Activated naive CD4-positive, alpha-beta T cell treated with anti-CD3 and anti-CD28 coated beads, Interleukin-2, amount 50 U/mL, for 24 hours (primary cell): Measurements from ENCODE around the gene LYAR.
A peak's percentile ranks its signal among the peaks of the same experiment; 100 is the strongest.
"Not testable (repeated sequence)": the region's sequence is repeated elsewhere in the genome, so short reads cannot be mapped to it uniquely, and the experiment has no call there.

Experiments
- H3K27ac Mint-ChIP-seq: one replicate; pipeline ENCODE4 v1.8.0; 2021; ENCODE audit warnings: mild to moderate bottlenecking, mixed read lengths
- H3K27me3 Mint-ChIP-seq: one replicate; pipeline ENCODE4 v1.8.0; 2021; ENCODE audit warnings: mixed read lengths
- H3K36me3 Mint-ChIP-seq: one replicate; pipeline ENCODE4 v1.8.0; 2021; ENCODE audit warnings: mixed read lengths
- H3K4me1 Mint-ChIP-seq: one replicate; pipeline ENCODE4 v1.8.0; 2021; ENCODE audit warnings: mixed read lengths
- H3K4me3 Mint-ChIP-seq: one replicate; pipeline ENCODE4 v1.8.0; 2021; ENCODE audit warnings: mild to moderate bottlenecking, mixed read lengths
- H3K9me3 Mint-ChIP-seq: one replicate; pipeline ENCODE4 v1.8.0; 2021; ENCODE audit warnings: mixed read lengths

The LYAR gene

GRCh38 chr4:4289055-4289454 lies 899 bp downstream of the LYAR start:
- peaks cover 60% of the 10 kb centered on the region for H3K4me1 Mint-ChIP-seq
- H3K36me3 Mint-ChIP-seq: peaks cover 3% of the 10 kb centered on the region
- H3K9me3 Mint-ChIP-seq: no peaks in the 10 kb centered on the region
- peak overlapping the region; percentile 93 for H3K4me3 Mint-ChIP-seq
- no peaks in the 10 kb centered on the region for H3K27me3 Mint-ChIP-seq
- no peak overlapping the region for H3K27ac Mint-ChIP-seq

GRCh38 chr4:4288098-4288497 lies 1.9 kb downstream of the LYAR start:
- Mint-ChIP-seq H3K27ac (no peak overlapping the region), H3K4me1 (peaks cover 54% of the 10 kb centered on the region), H3K36me3 (peaks cover 3% of the 10 kb centered on the region), H3K4me3 (peak overlapping the region; percentile 70), H3K27me3 (no peaks in the 10 kb centered on the region), H3K9me3 (no peaks in the 10 kb centered on the region)

GRCh38 chr4:4284827-4285618 lies 4.9 kb downstream of the LYAR start:
- Mint-ChIP-seq H3K9me3 (no peaks in the 10 kb centered on the region), H3K27me3 (no peaks in the 10 kb centered on the region), H3K4me3 (no peak overlapping the region), H3K4me1 (peaks cover 31% of the 10 kb centered on the region), H3K27ac (no peak overlapping the region), H3K36me3 (peaks cover 13% of the 10 kb centered on the region)

- no peak overlapping the region for H3K4me3 Mint-ChIP-seq
- peaks cover 9% of the 10 kb centered on the region for H3K4me1 Mint-ChIP-seq
- no peak overlapping the region for H3K27ac Mint-ChIP-seq
- peaks cover 20% of the 10 kb centered on the region for H3K36me3 Mint-ChIP-seq
- H3K27me3 Mint-ChIP-seq: no peaks in the 10 kb centered on the region
- no peaks in the 10 kb centered on the region for H3K9me3 Mint-ChIP-seq
Observed at GRCh38 chr4:4281787-4282186, 8.2 kb downstream of the LYAR start.

GRCh38 chr4:4277531-4277930 lies 12.4 kb downstream of the LYAR start:
- no peaks in the 10 kb centered on the region for H3K4me1 Mint-ChIP-seq
- no peaks in the 10 kb centered on the region for H3K9me3 Mint-ChIP-seq
- H3K27me3 Mint-ChIP-seq: no peaks in the 10 kb centered on the region
- peaks cover 27% of the 10 kb centered on the region for H3K36me3 Mint-ChIP-seq
- H3K4me3 Mint-ChIP-seq: no peak overlapping the region
- H3K27ac Mint-ChIP-seq: no peak overlapping the region

GRCh38 chr4:4274226-4274625 lies 15.7 kb downstream of the LYAR start:
- H3K4me1 Mint-ChIP-seq: peaks cover 3% of the 10 kb centered on the region
- H3K36me3 Mint-ChIP-seq: peaks cover 20% of the 10 kb centered on the region
- H3K27me3 Mint-ChIP-seq: no peaks in the 10 kb centered on the region
- no peak overlapping the region for H3K4me3 Mint-ChIP-seq
- H3K27ac Mint-ChIP-seq: no peak overlapping the region
- H3K9me3 Mint-ChIP-seq: no peaks in the 10 kb centered on the region

GRCh38 chr4:4271912-4272311 lies 18.0 kb downstream of the LYAR start:
- no peaks in the 10 kb centered on the region for H3K9me3 Mint-ChIP-seq
- H3K27me3 Mint-ChIP-seq: no peaks in the 10 kb centered on the region
- H3K4me3 Mint-ChIP-seq: no peak overlapping the region
- H3K27ac Mint-ChIP-seq: no peak overlapping the region
- peaks cover 8% of the 10 kb centered on the region for H3K4me1 Mint-ChIP-seq
- H3K36me3 Mint-ChIP-seq: peaks cover 21% of the 10 kb centered on the region

GRCh38 chr4:4270529-4270928 lies 19.4 kb downstream of the LYAR start:
- H3K36me3 Mint-ChIP-seq: peaks cover 19% of the 10 kb centered on the region
- H3K27ac Mint-ChIP-seq: peak overlapping the region; percentile 30
- H3K27me3 Mint-ChIP-seq: no peaks in the 10 kb centered on the region
- H3K4me1 Mint-ChIP-seq: peaks cover 8% of the 10 kb centered on the region
- H3K9me3 Mint-ChIP-seq: no peaks in the 10 kb centered on the region
- peak overlapping the region; percentile 51 for H3K4me3 Mint-ChIP-seq

- Mint-ChIP-seq H3K4me1 (peaks cover 8% of the 10 kb centered on the region), H3K27ac (no peak overlapping the region), H3K36me3 (peaks cover 18% of the 10 kb centered on the region), H3K4me3 (no peak overlapping the region), H3K9me3 (no peaks in the 10 kb centered on the region), H3K27me3 (no peaks in the 10 kb centered on the region)
Observed at GRCh38 chr4:4269856-4270255, 20.1 kb downstream of the LYAR start.

- Mint-ChIP-seq H3K4me3 (no peak overlapping the region), H3K36me3 (peaks cover 13% of the 10 kb centered on the region), H3K27ac (no peak overlapping the region)
Observed at GRCh38 chr4:4269331-4269731, 20.6 kb downstream of the LYAR start.

GRCh38 chr4:4268776-4269175 lies 21.2 kb downstream of the LYAR start:
- H3K27me3 Mint-ChIP-seq: no peaks in the 10 kb centered on the region

More at GRCh38 chr4:4269331-4269731, 20.6 kb downstream of the LYAR start:
- H3K4me1 Mint-ChIP-seq: peaks cover 8% of the 10 kb centered on the region
- H3K27me3 Mint-ChIP-seq: no peaks in the 10 kb centered on the region
- no peaks in the 10 kb centered on the region for H3K9me3 Mint-ChIP-seq

GRCh38 chr4:4267981-4268380 lies 22.0 kb downstream of the LYAR start:
- no peak overlapping the region for H3K27ac Mint-ChIP-seq
- H3K4me3 Mint-ChIP-seq: no peak overlapping the region
- peaks cover 12% of the 10 kb centered on the region for H3K36me3 Mint-ChIP-seq
- no peaks in the 10 kb centered on the region for H3K9me3 Mint-ChIP-seq
- peaks cover 8% of the 10 kb centered on the region for H3K4me1 Mint-ChIP-seq
- H3K27me3 Mint-ChIP-seq: no peaks in the 10 kb centered on the region

More at GRCh38 chr4:4268776-4269175, 21.2 kb downstream of the LYAR start:
- Mint-ChIP-seq H3K36me3 (peaks cover 12% of the 10 kb centered on the region), H3K4me1 (peaks cover 8% of the 10 kb centered on the region), H3K27ac (peak overlapping the region; percentile 1), H3K9me3 (no peaks in the 10 kb centered on the region), H3K4me3 (peak overlapping the region; percentile 2)

- H3K4me1 Mint-ChIP-seq: no peaks in the 10 kb centered on the region
- no peak overlapping the region for H3K4me3 Mint-ChIP-seq
- no peaks in the 10 kb centered on the region for H3K36me3 Mint-ChIP-seq
- H3K9me3 Mint-ChIP-seq: no peaks in the 10 kb centered on the region
- H3K27ac Mint-ChIP-seq: no peak overlapping the region
- H3K27me3 Mint-ChIP-seq: no peaks in the 10 kb centered on the region
Observed at GRCh38 chr4:4260185-4260751, 29.7 kb downstream of the LYAR start.

GRCh38 chr4:4259484-4260100 lies 30.4 kb downstream of the LYAR start:
- H3K27me3 Mint-ChIP-seq: no peaks in the 10 kb centered on the region
- H3K4me1 Mint-ChIP-seq: no peaks in the 10 kb centered on the region
- no peak overlapping the region for H3K27ac Mint-ChIP-seq
- no peaks in the 10 kb centered on the region for H3K9me3 Mint-ChIP-seq
- no peak overlapping the region for H3K4me3 Mint-ChIP-seq
- H3K36me3 Mint-ChIP-seq: no peaks in the 10 kb centered on the region

GRCh38 chr4:4257705-4258104 lies 32.2 kb downstream of the LYAR start:
- H3K4me3 Mint-ChIP-seq, H3K27me3 Mint-ChIP-seq, H3K36me3 Mint-ChIP-seq, H3K4me1 Mint-ChIP-seq, H3K27ac Mint-ChIP-seq, H3K9me3 Mint-ChIP-seq: not testable (repeated sequence)

- no peaks in the 10 kb centered on the region for H3K36me3 Mint-ChIP-seq
- H3K4me1 Mint-ChIP-seq: no peaks in the 10 kb centered on the region
- H3K27ac Mint-ChIP-seq: no peak overlapping the region
- H3K9me3 Mint-ChIP-seq: no peaks in the 10 kb centered on the region
- no peak overlapping the region for H3K4me3 Mint-ChIP-seq
- no peaks in the 10 kb centered on the region for H3K27me3 Mint-ChIP-seq
Observed at GRCh38 chr4:4256799-4257198, 33.2 kb downstream of the LYAR start.
